Loucy (cell line): ENCODE measurements around the gene PFAS.

ENCODE experiments used
- H2AFZ ChIP-seq: fragments of 200-600 bp; sonication (generic); 2 replicates; pipeline ENCODE4 v1.6.0; 2016; ENCODE audit warnings: antibody characterized with exemption, mild to moderate bottlenecking, low read length, moderate library complexity
- H3F3A ChIP-seq: fragments of 200-600 bp; 2 replicates; pipeline ENCODE4 v1.6.0; 2016; ENCODE audit warnings: antibody characterized with exemption, low read depth, mild to moderate bottlenecking
- H3K27me3 ChIP-seq: fragments of 200-600 bp; sonication (generic); 2 replicates; pipeline ENCODE4 v1.6.1; 2014; ENCODE audit warnings: low read length, mild to moderate bottlenecking; ENCODE audit not compliant: insufficient read depth, poor library complexity, severe bottlenecking
- H3K36me3 ChIP-seq: fragments of 200-600 bp; sonication (generic); 2 replicates; pipeline ENCODE4 v1.6.1; 2016; ENCODE audit warnings: low read length; ENCODE audit not compliant: insufficient read depth
- H3K4me1 ChIP-seq: fragments of 200-600 bp; sonication (generic); 2 replicates; pipeline ENCODE4 v1.5.1; 2014; ENCODE audit warnings: low read length, mild to moderate bottlenecking; ENCODE audit not compliant: insufficient read depth, poor library complexity, severe bottlenecking
- H3K4me2 ChIP-seq: fragments of 200-600 bp; sonication (generic); 2 replicates; pipeline ENCODE4 v1.6.0; 2014; ENCODE audit warnings: antibody characterized with exemption, low read length, low read depth, mild to moderate bottlenecking; ENCODE audit not compliant: poor library complexity, severe bottlenecking
- H3K4me3 ChIP-seq: fragments of 200-600 bp; sonication (generic); 2 replicates; pipeline ENCODE4 v1.5.1; 2014; ENCODE audit warnings: low read length, mild to moderate bottlenecking, mixed read lengths; ENCODE audit not compliant: poor library complexity, severe bottlenecking
- H3K79me2 ChIP-seq: fragments of 200-600 bp; sonication (generic); 2 replicates; pipeline ENCODE4 v1.6.1; 2014; ENCODE audit warnings: low read length; ENCODE audit not compliant: insufficient read depth
- H3K9ac ChIP-seq: fragments of 200-600 bp; sonication (generic); 2 replicates; pipeline ENCODE4 v1.6.0; 2014; ENCODE audit warnings: mild to moderate bottlenecking, low read depth, low read length, moderate library complexity; ENCODE audit not compliant: poor library complexity, severe bottlenecking
- H3K9me2 ChIP-seq: fragments of 200-600 bp; sonication (generic); replicated peaks from 2 replicates; pipeline ENCODE4 v1.6.1; 2016; ENCODE audit warnings: low read depth, low read length, mixed read lengths
- H3K9me3 ChIP-seq: fragments of 200-600 bp; sonication (generic); 2 replicates; pipeline ENCODE4 v1.6.1; 2014; ENCODE audit warnings: mild to moderate bottlenecking, antibody characterized with exemption, low read length, low read depth; ENCODE audit not compliant: insufficient read depth
- H4K20me1 ChIP-seq: fragments of 200-600 bp; sonication (generic); 2 replicates; pipeline ENCODE4 v1.6.0; 2014; ENCODE audit warnings: antibody characterized with exemption, low read length, mild to moderate bottlenecking; ENCODE audit not compliant: insufficient read depth, poor library complexity, severe bottlenecking
- EZH2phosphoT487 ChIP-seq: fragments of 200-600 bp; IDR thresholded peaks from 2 replicates; pipeline ENCODE4 v1.6.1; 2018; ENCODE audit warnings: antibody characterized with exemption, mild to moderate bottlenecking, moderate library complexity, borderline replicate concordance
- TF ChIP-seq, protein P1 (sequence below): fragments of 200-600 bp; sonication (generic); conservative IDR thresholded peaks from 2 replicates; pipeline ENCODE4 v1.5.1; 2014; ENCODE audit warnings: mild to moderate bottlenecking, antibody characterized with exemption, low read length

Gene PFAS

DNA sequence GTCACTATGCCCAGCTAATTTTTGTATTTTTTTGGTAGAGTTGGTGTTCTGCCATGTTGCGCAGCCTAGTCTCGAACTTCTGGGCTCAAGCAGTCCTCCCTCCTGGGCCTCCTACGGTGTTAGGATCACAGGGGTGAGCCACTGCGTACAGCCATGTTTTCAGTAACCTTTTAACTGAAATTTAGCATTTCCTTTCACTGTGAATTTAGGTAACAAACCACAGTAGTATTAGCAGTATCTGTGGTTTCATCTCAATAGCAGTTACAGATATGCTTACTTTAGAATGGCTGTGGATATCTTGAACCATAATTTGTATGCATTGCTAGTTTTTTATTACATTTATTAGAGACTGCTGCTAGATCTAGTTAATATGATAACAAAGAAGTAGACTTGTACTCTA, 35.0 kb downstream of the PFAS start:
- Histone ChIP-seq H3K79me2 (peaks cover 16% of the 10 kb centered on the region), H3K4me2 (peak overlapping the region; percentile 73)

DNA sequence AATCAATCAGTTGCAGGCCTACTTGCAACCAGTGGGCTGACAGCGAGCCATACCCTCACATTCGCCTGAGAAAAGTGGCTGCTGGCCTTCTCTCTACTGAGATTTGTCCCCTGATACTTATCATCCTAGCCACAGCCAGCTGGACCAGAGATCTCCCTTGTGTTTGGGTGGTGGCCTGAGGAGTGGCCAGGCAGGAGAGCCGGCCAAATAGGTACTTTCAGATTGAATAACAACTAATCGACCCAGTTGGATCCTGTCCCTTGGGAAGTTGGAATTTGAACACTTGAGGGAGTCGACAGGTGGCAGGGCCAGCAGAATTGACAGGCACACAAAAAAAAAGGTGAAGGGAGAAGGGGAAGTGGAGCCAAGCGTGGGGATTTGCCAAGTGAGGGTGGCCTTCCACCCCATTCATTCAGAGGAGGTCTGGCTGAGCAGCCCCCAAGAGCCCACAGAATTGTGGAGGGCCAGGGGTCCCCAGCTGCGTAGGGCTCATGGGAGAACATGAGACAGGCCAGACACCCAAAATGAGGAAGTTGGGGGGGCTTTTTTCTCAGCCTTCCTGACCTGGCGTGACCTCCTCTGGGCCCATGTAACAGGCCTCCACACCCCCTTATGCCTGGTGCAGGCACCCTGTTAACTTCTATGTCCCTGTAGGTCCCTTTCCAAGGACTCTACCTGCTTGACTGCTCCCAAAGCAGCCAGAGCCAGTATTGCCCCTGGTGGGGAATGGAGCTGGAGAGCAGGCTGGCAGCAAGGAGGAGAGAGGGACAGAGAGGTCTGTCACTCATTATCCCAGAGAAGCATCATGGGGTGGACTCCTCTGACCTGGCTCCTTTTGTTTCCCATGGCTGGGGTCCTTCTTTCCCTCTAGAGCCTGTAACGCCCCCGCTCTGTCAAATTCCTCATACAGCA, 36.4 kb downstream of the PFAS start:
- no peaks in the 10 kb centered on the region for H3K36me3 ChIP-seq
- no peaks in the 10 kb centered on the region for H3K9me2 ChIP-seq
- H3F3A ChIP-seq: peaks cover 6% of the 10 kb centered on the region; the same call in 1 of the 2 replicates
- TF ChIP-seq, protein P1, sequence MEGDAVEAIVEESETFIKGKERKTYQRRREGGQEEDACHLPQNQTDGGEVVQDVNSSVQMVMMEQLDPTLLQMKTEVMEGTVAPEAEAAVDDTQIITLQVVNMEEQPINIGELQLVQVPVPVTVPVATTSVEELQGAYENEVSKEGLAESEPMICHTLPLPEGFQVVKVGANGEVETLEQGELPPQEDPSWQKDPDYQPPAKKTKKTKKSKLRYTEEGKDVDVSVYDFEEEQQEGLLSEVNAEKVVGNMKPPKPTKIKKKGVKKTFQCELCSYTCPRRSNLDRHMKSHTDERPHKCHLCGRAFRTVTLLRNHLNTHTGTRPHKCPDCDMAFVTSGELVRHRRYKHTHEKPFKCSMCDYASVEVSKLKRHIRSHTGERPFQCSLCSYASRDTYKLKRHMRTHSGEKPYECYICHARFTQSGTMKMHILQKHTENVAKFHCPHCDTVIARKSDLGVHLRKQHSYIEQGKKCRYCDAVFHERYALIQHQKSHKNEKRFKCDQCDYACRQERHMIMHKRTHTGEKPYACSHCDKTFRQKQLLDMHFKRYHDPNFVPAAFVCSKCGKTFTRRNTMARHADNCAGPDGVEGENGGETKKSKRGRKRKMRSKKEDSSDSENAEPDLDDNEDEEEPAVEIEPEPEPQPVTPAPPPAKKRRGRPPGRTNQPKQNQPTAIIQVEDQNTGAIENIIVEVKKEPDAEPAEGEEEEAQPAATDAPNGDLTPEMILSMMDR: no peak
- no peak for TF ChIP-seq EZH2phosphoT487
- peak overlapping the region; percentile 73 for H3K4me2 ChIP-seq
- H3K4me3 ChIP-seq: no peak overlapping the region
- no peaks in the 10 kb centered on the region for H3K9me3 ChIP-seq
- H3K4me1 ChIP-seq: peaks cover 49% of the 10 kb centered on the region
- peak overlapping the region; percentile 8 for H3K9ac ChIP-seq
- peaks cover 30% of the 10 kb centered on the region for H3K79me2 ChIP-seq
- no peaks in the 10 kb centered on the region for H4K20me1 ChIP-seq
- no peaks in the 10 kb centered on the region for H3K27me3 ChIP-seq
- no peak overlapping the region for H2AFZ ChIP-seq

More for the DNA sequence above, 35.0 kb downstream of the PFAS start:
- H4K20me1 ChIP-seq: no peaks in the 10 kb centered on the region
- H3K4me1 ChIP-seq: peaks cover 37% of the 10 kb centered on the region
- H3K4me3 ChIP-seq: no peak overlapping the region
- no peaks in the 10 kb centered on the region for H3K27me3 ChIP-seq
- peaks cover 6% of the 10 kb centered on the region; the same call in 1 of the 2 replicates for H3F3A ChIP-seq
- no peaks in the 10 kb centered on the region for H3K9me3 ChIP-seq
- H3K36me3 ChIP-seq: no peaks in the 10 kb centered on the region
- no peaks in the 10 kb centered on the region for H3K9me2 ChIP-seq
- H2AFZ ChIP-seq: no peak overlapping the region
- TF ChIP-seq EZH2phosphoT487: no peak
- TF ChIP-seq, protein P1: no peak
- peak overlapping the region; percentile 2 for H3K9ac ChIP-seq

DNA sequence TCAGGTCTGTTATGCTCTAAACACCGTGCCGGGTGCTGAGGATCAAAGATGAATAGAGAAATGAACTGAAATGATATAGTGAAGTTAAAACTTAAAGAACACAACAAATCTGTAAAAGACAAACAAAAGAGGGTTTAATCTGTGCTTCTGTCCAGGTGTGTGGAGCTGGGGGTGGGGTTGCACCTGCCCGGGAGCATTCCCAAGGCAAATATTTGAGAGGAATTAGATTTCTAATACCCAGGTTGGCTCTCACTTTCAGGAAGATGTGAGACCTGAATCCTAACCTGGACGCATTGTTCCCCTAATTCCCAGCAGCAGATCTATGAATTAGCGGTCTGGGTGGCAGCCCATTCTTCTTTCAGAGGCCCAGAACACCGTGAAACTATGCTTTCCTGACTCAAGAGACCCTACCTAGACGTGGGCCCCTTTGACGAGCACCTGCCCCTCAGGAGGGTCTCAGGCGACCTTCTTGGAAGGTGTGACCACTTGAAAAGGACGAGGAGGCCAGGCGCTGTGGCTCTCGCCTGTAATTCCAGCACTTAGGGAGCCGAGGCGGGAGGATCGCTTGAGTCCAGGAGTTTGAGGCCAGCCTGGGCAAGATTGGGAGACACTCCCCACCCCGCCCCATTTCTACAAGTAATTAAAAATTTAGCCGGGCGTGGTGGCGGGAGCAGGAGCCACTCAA, 38.7 kb downstream of the PFAS start:
- peaks cover 39% of the 10 kb centered on the region for H3K79me2 ChIP-seq
- peak overlapping the region; percentile 98 for H2AFZ ChIP-seq
- H3K4me1 ChIP-seq: peaks cover 61% of the 10 kb centered on the region
- peak overlapping the region; percentile 93 for H3K4me3 ChIP-seq
- no peaks in the 10 kb centered on the region for H3K36me3 ChIP-seq
- TF ChIP-seq, protein P1: no peak
- no peak for TF ChIP-seq EZH2phosphoT487
- H3K9me2 ChIP-seq: no peaks in the 10 kb centered on the region
- H3F3A ChIP-seq: peaks cover 6% of the 10 kb centered on the region; the same call in 1 of the 2 replicates
- no peaks in the 10 kb centered on the region for H3K9me3 ChIP-seq
- no peaks in the 10 kb centered on the region for H3K27me3 ChIP-seq
- H4K20me1 ChIP-seq: no peaks in the 10 kb centered on the region
- H3K9ac ChIP-seq: peak overlapping the region; percentile 93
- H3K4me2 ChIP-seq: peak overlapping the region; percentile 98
